Fibroblast of skin of scalp (primary cell): ENCODE results near the gene LDLR.
"Not testable (repeated sequence)": the region's sequence is repeated elsewhere in the genome, so short reads cannot be mapped to it uniquely, and the experiment has no call there.

Source experiments
- DNase-seq: peaks from one replicate; pipeline ENCODE4 v3.0.0-alpha.2; 2013

Gene LDLR

DNA sequence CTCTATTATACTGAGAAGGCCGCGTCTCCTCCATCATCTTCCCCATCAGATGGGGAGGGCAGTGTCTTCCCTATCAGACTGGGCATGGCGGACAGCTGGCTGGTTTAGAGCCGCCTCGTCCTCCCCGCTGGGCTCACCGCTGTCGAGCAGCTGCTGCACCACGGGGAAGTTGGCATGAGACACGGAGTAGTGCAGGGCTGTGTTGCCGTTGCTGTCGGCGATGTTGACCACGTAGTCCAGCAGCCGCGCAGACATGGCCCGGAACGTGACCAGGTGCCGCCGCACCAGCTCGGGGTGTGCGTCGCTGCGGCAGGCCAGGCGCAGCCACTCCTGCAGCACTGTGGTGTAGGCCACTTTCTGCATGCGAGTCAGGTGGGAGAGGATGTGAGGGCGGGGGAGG, 85.1 kb downstream of the LDLR start:
- no peak for DNase-seq

DNA sequence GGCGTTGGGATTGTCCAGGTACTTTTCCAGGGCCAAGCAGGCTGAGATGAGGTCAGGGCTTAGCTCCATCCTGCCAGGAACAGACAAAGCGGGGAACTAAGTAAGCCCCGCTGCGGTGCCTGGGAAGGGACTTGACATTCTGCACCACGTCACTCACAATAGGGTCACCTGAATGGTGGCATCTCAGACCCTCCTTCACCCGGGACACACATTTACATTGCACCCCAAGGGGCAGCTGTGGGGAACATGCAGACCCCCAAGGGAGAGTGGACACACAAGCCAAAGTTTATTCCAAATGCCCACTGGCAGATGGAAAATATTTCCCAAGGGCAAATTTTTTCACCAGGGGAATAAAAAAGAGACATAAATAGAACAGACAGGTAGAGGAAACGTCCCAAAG, 86.7 kb downstream of the LDLR start:
- no peak for DNase-seq

DNA sequence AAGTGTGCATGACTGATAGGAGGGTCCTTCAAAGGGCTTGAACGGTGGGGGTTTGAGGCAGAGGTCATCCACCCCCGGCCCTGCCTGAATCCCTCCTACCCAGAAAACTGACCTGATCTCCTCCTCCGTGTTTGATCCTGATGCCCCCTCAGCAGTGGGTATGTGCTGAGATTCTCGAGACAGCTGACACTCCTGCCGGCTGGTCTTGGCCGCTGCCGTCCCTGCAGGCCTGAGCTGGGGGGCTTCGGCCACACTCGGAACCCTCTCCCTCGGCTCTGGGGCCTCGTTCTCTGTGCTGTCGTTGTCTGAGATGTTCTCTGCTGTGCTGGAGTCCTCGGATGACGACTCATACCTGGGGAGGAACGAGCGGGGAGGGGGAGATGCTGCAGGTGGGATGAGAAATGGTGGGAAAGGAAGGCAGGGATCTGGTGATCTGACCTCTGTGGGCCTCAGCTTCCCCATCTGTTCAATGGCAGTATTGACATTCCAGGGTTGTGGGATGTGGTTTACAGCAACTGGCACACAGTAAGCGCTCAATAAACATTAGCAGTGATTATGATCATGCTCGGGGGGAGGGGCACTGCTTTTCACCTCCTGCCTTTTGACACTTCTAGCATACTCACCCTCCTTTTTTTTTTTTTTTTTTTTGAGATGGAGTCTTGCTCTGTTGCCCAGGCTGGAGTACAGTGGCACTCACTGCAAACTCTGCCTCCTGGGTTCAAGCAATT, 87.4 kb downstream of the LDLR start:
- DNase-seq: no peak

DNA sequence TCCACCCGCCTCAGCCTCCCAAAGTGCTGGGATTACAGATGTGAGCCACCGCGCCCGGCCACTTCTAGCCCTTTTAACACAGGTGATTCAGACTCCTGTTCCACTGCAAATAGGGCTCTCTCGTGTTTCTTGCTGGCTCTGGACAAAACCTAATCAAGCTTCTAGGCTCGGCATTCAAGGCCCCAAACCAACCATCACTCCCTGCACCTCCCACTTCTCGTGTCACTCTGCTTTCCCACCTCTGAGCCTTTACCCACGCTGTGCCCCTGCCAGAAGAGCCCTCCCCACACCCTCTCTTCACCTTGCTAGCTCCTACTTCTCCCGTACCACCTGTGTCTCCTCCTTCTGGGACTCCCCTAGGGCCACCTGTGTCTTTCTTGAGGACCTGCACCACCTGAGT, 88.3 kb downstream of the LDLR start:
- no peak for DNase-seq

DNA sequence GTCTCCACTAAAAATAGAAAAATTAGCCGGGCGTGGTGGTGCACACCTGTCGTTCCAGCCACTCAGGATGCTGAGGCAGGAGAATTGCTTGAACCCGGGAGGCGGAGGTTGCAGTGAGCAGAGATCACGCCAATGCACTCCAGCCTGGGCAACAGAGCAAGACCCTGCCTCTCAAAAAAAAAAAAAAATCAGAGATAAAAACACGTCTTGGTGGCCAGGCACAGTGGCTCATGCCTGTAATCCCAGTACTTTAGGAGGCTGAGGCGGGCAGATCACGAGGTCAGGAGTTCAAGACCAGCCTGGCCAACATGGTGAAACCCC, 89.8 kb downstream of the LDLR start:
- not testable (repeated sequence) for DNase-seq

DNA sequence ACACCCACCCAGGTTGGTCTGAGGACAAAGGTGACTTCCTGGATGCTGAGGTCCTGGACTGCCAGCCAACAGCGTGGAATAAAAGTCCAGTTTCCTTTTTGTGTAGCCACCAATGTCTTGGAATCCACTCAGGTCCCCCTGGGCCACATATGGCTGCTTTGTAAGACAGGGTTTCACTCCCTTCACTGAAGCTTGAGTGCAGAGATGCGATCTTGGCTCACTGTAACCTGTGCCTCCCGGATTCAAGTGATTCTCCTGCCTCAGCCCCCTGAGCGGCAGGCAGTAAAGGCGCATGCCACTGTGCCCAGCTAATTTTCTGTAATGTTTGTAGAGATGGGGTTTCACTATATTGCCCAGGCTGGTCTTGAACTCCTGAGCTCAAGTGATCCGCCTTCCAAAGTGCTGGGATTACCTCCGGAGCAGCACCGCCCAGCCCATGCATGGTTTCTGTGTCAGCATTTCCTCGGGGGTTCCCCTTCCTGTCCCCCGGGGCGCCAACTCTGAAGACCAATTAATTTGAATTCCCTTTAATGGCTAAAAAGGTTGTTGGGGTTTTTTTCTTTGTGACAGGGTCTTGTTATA, 90.5 kb downstream of the LDLR start:
- DNase-seq: no peak

DNA sequence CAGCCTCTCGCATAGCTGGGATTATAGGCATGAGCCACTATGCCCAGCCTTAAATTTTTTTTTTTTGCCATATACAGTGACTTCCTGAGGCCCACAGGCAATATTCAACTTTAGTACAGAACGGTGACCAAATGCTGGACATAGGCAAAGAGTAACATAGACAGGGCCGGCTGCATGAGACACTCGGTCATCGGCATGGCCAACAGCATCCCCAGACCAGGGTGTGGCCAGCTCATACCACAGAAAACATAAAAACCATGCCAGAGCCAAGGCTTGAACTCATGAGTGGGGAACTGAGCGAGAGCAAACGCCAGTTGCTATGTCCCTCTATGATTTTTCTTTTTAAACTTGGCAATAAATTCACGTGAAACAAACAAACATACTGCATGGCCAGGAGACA, 91.1 kb downstream of the LDLR start:
- DNase-seq: no peak

DNA sequence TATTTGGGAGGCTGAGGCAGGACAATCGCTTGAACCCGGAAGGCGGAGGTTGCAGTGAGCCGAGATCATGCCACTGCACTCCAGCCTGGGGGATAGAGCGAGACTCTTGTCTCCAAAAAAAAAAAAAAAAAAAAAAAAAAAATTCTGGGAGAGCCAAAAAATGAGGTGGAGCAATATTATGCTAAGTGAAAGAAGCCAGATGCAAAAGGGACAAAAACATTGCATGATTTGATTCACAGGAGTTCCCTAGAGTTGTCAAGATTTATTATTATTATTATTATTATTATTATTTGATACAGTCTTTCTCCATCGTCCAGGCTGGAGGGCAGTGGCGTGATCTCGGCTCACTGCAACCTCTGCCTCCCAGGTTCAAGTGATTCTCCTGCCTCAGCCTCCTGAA, 91.7 kb downstream of the LDLR start:
- not testable (repeated sequence) for DNase-seq

DNA sequence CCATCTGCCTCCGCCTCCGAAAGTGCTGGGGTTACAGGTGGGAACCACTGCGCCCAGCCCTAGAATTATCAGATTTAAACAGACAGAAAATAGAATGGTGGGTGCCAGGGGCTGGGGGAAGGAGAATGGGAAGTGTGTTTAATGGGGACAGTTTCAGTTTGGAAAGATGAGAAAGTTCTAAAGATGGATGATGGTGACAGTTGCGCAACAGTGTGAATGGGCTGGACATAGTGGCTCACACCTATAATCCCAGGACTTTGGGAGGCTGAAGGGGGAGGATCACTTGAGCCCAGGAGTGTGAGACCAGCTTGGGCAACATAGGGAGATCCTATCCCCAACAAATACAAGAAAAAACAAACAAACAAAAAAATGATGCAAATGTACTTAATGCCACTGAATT, 92.2 kb downstream of the LDLR start:
- DNase-seq: no peak
